A673 (cell line): ENCODE data around the gene ZNF627. TPM values are rescaled to one million over a fixed set of nuclear protein-coding genes. Genes with fewer than 3 reads are reported as not detected.
A peak's percentile ranks its signal among the peaks of the same experiment; 100 is the strongest.

ENCODE experiments used
- BruUV-seq: library from RNA; stranded (reverse); fragments of 400-500 nt; replicated peaks from 2 replicates; lab custom pipeline; 2021; lab: Mats Ljungman, UMichigan
- CTCF ChIA-PET: fragments of 300-600 bp; sonication (Branson Sonifier 250); formaldehyde crosslinking; loops from one replicate; lab custom pipeline; 2022; ENCODE audit warnings: antibody characterized with exemption; lab: Charles Lee
- POLR2A ChIA-PET: fragments of 300-600 bp; sonication (Branson Sonifier 250); formaldehyde crosslinking; loops from one replicate; lab custom pipeline; 2022; ENCODE audit warnings: antibody characterized with exemption; ENCODE audit not compliant: low non-redundant PET; lab: Charles Lee
- DNase-seq: peaks from one replicate; pipeline ENCODE4 v3.0.0-alpha.2; 2015; ENCODE audit warnings: low spot score
- H3K27ac ChIP-seq: fragments of 200-600 bp; sonication (generic); 2 replicates; pipeline ENCODE4 v1.5.1; 2016; ENCODE audit warnings: mixed run types, low read depth, mild to moderate bottlenecking, mixed read lengths, antibody characterized with exemption, low read length; ENCODE audit not compliant: poor library complexity, severe bottlenecking
- H3K27me3 ChIP-seq: fragments of 200-600 bp; sonication (generic); replicated peaks from 2 replicates; pipeline ENCODE4 v1.6.1; 2017; ENCODE audit warnings: mixed run types, low read depth, mild to moderate bottlenecking, mixed read lengths, antibody characterized with exemption, low read length; ENCODE audit not compliant: insufficient read depth, poor library complexity
- H3K36me3 ChIP-seq: fragments of 200-600 bp; sonication (generic); 2 replicates; pipeline ENCODE4 v1.6.1; 2016; ENCODE audit warnings: mixed run types, mild to moderate bottlenecking, mixed read lengths, antibody characterized with exemption, low read length; ENCODE audit not compliant: insufficient read depth, poor library complexity, severe bottlenecking
- H3K4me1 ChIP-seq: fragments of 200-600 bp; sonication (generic); 2 replicates; pipeline ENCODE4 v1.6.1; 2017; ENCODE audit warnings: mixed run types, mild to moderate bottlenecking, mixed read lengths, antibody characterized with exemption, low read length; ENCODE audit not compliant: insufficient read depth, poor library complexity, severe bottlenecking
- H3K4me3 ChIP-seq: fragments of 200-600 bp; sonication (generic); 2 replicates; pipeline ENCODE4 v1.5.1; 2016; ENCODE audit warnings: low read depth, mixed run types, mild to moderate bottlenecking, mixed read lengths, low read length; ENCODE audit not compliant: poor library complexity, severe bottlenecking
- H3K9me3 ChIP-seq: fragments of 200-600 bp; sonication (generic); 2 replicates; pipeline ENCODE4 v1.6.1; 2016; ENCODE audit warnings: mixed run types, low read depth, mild to moderate bottlenecking, mixed read lengths, antibody characterized with exemption, low read length; ENCODE audit not compliant: poor library complexity, severe bottlenecking
- EZH2 ChIP-seq: fragments of 200-600 bp; sonication (generic); IDR thresholded peaks from 2 replicates; pipeline ENCODE4 v1.6.1; 2017; ENCODE audit warnings: borderline replicate concordance, low read depth, mild to moderate bottlenecking, mixed read lengths, antibody characterized with exemption, low read length; ENCODE audit not compliant: poor library complexity, severe bottlenecking
- intact Hi-C: fragments of 100-400 bp; cut with micrococcal nuclease; formaldehyde crosslinking; loops from one replicate; pipeline ENCODE4 v1.10.0; 2022; ENCODE audit not compliant: unreplicated experiment
- total RNA-seq: library from RNA; stranded (reverse); gene quantifications from 2 replicates; pipeline ENCODE4 v1.2.3, GENCODE V29; 2021
- TF ChIP-seq, protein P1 (sequence below): fragments of 300-800, 200-600 bp; sonication (generic); conservative IDR thresholded peaks from 2 replicates; pipeline ENCODE4 v1.5.1; 2017; ENCODE audit warnings: low read depth, mild to moderate bottlenecking, antibody characterized with exemption, low read length, moderate library complexity, mixed read lengths

The ZNF627 gene
- total RNA-seq, 1 experiment from 2014 or later = 13.9 TPM

DNA sequence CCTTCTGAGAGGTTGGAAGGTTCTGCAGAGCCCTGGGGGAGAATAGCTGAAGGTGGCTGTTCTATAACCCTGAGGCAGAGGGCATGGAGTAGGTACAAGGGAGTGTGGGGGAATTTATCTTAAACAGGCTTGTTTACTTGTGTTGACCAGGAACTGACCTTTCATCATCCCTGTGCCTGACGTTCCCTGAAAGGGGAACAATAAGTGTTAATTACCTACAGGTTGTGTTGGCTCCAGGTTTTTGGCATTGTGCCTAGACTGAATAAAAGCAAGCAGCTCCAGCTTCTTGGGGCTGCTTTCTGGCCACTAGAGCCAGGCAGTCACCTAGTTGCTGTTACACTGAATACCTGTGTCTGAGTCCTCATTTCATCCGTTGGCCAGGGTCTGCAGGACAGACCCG lies 60.0 kb downstream of the ZNF627 start:
- Histone ChIP-seq H3K4me1 (no peaks in the 10 kb centered on the region), H3K4me3 (no peak overlapping the region), H3K9me3 (peaks cover 19% of the 10 kb centered on the region), H3K27me3 (no peaks in the 10 kb centered on the region), H3K27ac (no peak overlapping the region), H3K36me3 (peaks cover 23% of the 10 kb centered on the region)
- intact Hi-C loops = no loop called here
- POLR2A ChIA-PET = no interaction called here
- no peak for TF ChIP-seq EZH2
- CTCF ChIA-PET = no interaction called here
- no peak for DNase-seq
- BruUV-seq = no TSS peak

DNA sequence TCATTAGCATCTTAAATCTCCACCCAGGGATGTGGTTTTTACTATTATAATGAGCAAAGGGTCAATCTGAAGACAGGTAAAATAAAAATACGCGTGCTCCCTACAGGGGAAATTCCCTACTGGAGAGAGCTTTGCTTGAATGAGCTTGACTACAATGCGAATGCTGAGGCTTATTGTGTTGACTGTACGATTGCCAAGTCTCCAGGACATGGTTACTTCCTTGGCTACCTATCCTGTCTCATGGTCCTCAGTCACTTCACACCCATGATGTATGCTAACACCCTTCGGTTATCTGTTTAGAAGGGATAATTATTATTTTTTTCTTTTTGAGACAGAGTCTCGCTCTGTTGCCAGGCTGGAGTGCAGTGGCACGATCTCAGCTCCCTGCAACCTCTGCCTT lies 61.7 kb downstream of the ZNF627 start:
- TF ChIP-seq, protein P1, sequence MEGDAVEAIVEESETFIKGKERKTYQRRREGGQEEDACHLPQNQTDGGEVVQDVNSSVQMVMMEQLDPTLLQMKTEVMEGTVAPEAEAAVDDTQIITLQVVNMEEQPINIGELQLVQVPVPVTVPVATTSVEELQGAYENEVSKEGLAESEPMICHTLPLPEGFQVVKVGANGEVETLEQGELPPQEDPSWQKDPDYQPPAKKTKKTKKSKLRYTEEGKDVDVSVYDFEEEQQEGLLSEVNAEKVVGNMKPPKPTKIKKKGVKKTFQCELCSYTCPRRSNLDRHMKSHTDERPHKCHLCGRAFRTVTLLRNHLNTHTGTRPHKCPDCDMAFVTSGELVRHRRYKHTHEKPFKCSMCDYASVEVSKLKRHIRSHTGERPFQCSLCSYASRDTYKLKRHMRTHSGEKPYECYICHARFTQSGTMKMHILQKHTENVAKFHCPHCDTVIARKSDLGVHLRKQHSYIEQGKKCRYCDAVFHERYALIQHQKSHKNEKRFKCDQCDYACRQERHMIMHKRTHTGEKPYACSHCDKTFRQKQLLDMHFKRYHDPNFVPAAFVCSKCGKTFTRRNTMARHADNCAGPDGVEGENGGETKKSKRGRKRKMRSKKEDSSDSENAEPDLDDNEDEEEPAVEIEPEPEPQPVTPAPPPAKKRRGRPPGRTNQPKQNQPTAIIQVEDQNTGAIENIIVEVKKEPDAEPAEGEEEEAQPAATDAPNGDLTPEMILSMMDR = no peak
- Histone ChIP-seq H3K27me3 (no peaks in the 10 kb centered on the region), H3K9me3 (peaks cover 2% of the 10 kb centered on the region), H3K27ac (no peak overlapping the region), H3K36me3 (peaks cover 9% of the 10 kb centered on the region), H3K4me1 (no peaks in the 10 kb centered on the region), H3K4me3 (no peak overlapping the region)
- ChIA-PET POLR2A (no interaction called here), CTCF (no interaction called here)
- BruUV-seq = no TSS peak
- DNase-seq = no peak
- intact Hi-C loops = no loop called here

DNA sequence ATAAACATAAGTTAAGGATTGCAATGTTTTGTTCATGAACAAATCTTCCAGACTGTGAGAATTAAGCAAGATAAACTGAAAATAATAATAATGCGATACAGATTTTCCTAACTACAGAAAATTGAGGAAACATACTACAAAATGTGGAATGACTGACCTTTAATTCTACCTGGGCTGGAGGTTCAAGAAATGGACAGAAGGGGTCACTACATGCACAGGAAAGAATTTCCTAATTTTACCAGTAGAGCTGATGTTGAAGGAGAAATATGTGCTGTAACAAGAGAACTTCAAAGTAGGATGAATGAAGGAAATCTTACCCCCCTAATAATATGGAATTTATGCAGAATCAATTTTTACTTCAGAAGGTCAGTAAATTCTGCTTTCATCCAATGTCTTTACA lies 62.3 kb downstream of the ZNF627 start:
- intact Hi-C loops = no loop called here
- CTCF ChIA-PET = interaction anchor here (0.5 kb wide), 1 partner anchor 218 kb away, joined by 4 read pairs; no protein-coding TSS in a partner anchor
- TF ChIP-seq, protein P1 = 0 out of 2 replicates have a peak, but pooled peaks have one; percentile 28
- no peak for TF ChIP-seq EZH2
- BruUV-seq = no TSS peak
- POLR2A ChIA-PET = no interaction called here
- no peak overlapping the region for H3K27ac ChIP-seq
- no peaks in the 10 kb centered on the region for H3K4me1 ChIP-seq
- H3K4me3 ChIP-seq = no peak overlapping the region
- no peaks in the 10 kb centered on the region for H3K27me3 ChIP-seq
- DNase-seq = no peak
- H3K9me3 ChIP-seq = no peaks in the 10 kb centered on the region
- H3K36me3 ChIP-seq = peaks cover 4% of the 10 kb centered on the region

DNA sequence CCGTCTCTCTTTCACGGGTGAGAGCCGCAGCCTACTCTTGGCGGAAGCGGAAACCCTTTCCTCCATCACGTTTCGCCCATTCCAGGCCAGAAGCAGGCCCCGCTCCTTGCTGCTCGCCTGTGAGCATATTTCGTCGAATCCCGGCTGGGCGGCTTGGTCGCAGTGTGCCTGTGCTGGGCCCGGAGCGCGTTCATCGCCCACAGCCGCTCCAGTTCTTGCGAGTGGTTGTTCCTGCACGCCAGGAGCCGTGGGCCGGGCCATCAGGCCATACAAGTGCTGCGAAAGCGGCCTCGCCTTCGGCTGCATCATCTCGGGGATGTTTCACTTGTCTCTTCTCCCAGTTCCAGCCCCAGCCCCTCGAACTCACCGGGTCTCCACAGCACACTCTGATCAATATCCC lies 65.0 kb downstream of the ZNF627 start:
- Histone ChIP-seq H3K27me3 (no peaks in the 10 kb centered on the region), H3K4me3 (no peak overlapping the region), H3K9me3 (no peaks in the 10 kb centered on the region), H3K36me3 (no peaks in the 10 kb centered on the region), H3K4me1 (no peaks in the 10 kb centered on the region), H3K27ac (no peak overlapping the region)
- intact Hi-C loops = no loop called here
- POLR2A ChIA-PET = no interaction called here
- CTCF ChIA-PET = no interaction called here
- TF ChIP-seq, protein P1 = no peak
- TF ChIP-seq EZH2 = no peak
- BruUV-seq = no TSS peak
- no peak for DNase-seq
